Vagina (tissue), 2 donors: ENCODE data around the gene DNAAF5. TPM values are rescaled to one million over a fixed set of nuclear protein-coding genes. Genes with fewer than 3 reads are reported as not detected.

ENCODE experiments used
- DNase-seq, 2 donors: peaks; one replicate each; pipeline ENCODE4 v3.0.0-alpha.2; 2017; ENCODE audit errors: extremely low spot score in 2 of 2
- H3K27ac ChIP-seq: fragments of 200-600 bp; sonication (generic); one replicate; pipeline ENCODE4 v1.5.1; 2019
- H3K27me3 ChIP-seq: fragments of 200-600 bp; sonication (generic); one replicate; pipeline ENCODE4 v1.5.1; 2019
- H3K36me3 ChIP-seq, 2 donors: fragments of 200-600 bp; sonication (generic); one replicate each; pipeline ENCODE4 v1.5.1; 2017 to 2019
- H3K4me1 ChIP-seq: fragments of 200-600 bp; sonication (generic); one replicate; pipeline ENCODE4 v1.5.1; 2019
- H3K4me3 ChIP-seq, 2 donors: fragments of 200-600 bp; sonication (generic); 1 replicate in 1 of 2; 2 replicates in 1 of 2; pipeline ENCODE4 v1.5.1; 2016 to 2019
- H3K9me3 ChIP-seq: fragments of 200-600 bp; sonication (generic); one replicate; pipeline ENCODE4 v1.5.1; 2019
- CTCF ChIP-seq, 3 experiments: fragments of 450-650 bp in 2 of 3; fragments of 200-600 bp in 1 of 3; sonication (generic) in 1 of 3; IDR thresholded peaks; one replicate each; pipeline ENCODE4 v1.5.1; 2017 to 2019; ENCODE audit warnings: antibody characterized with exemption in 3 of 3, mild to moderate bottlenecking in 2 of 3, moderate library complexity in 2 of 3
- POLR2A ChIP-seq, 2 donors: fragments of 450-650 bp; IDR thresholded peaks; one replicate each; pipeline ENCODE4 v1.6.1; 2017; ENCODE audit warnings: antibody characterized with exemption in 2 of 2, mild to moderate bottlenecking in 2 of 2, moderate library complexity in 2 of 2
- POLR2AphosphoS5 ChIP-seq, 2 donors: sonication (generic); formaldehyde crosslinking; IDR thresholded peaks; one replicate each; pipeline ENCODE4 v1.9.0; 2017; ENCODE audit warnings: antibody characterized with exemption in 2 of 2, mild to moderate bottlenecking in 2 of 2, low read depth in 1 of 2; ENCODE audit not compliant: insufficient read depth in 1 of 2
- intact Hi-C: fragments of 100-400 bp; cut with DNase I; formaldehyde crosslinking; loops from one replicate; pipeline ENCODE4 v1.15.1; 2023
- total RNA-seq: library from RNA; depleted of rRNA; stranded (reverse); fragments of >200 nt; gene quantifications from one replicate; pipeline ENCODE4 v1.2.3, GENCODE V29; 2016

Gene DNAAF5
- total RNA-seq, 1 donor from 2014 or later, result 29.7 TPM

GRCh38 chr7:754531-755412 is 28.3 kb downstream of the DNAAF5 start:
- no peaks in the 10 kb centered on the region for H3K4me1 ChIP-seq
- TF ChIP-seq POLR2AphosphoS5 (IDR thresholded peaks at IDR 0.05; ENCODE audit: insufficient read depth in 1 of 2, low read depth in 1 of 2) (no peak), CTCF (IDR thresholded peaks at IDR 0.05) (no peak), POLR2A (IDR thresholded peaks at IDR 0.05) (no peak)
- no peak overlapping the region for H3K27ac ChIP-seq
- no peak for DNase-seq
- no peaks in the 10 kb centered on the region for H3K27me3 ChIP-seq
- intact Hi-C loops, result no loop called here
- H3K4me3 ChIP-seq, result no peak overlapping the region
- H3K36me3 ChIP-seq, result peaks cover 0 to 27% of the 10 kb centered on the region in 2 donors
- no peaks in the 10 kb centered on the region for H3K9me3 ChIP-seq

- no peak for DNase-seq
- Histone ChIP-seq H3K27ac (no peak overlapping the region), H3K36me3 (peaks cover 0 to 27% of the 10 kb centered on the region in 2 donors), H3K4me3 (no peak overlapping the region), H3K9me3 (no peaks in the 10 kb centered on the region), H3K4me1 (no peaks in the 10 kb centered on the region), H3K27me3 (no peaks in the 10 kb centered on the region)
- TF ChIP-seq POLR2AphosphoS5 (IDR thresholded peaks at IDR 0.05; ENCODE audit: insufficient read depth in 1 of 2, low read depth in 1 of 2), result no peak
- no peak for TF ChIP-seq POLR2A (IDR thresholded peaks at IDR 0.05)
- intact Hi-C loops, result no loop called here
Observed at GRCh38 chr7:755413-755805, 28.9 kb downstream of the DNAAF5 start.

- intact Hi-C loops, result no loop called here
- H3K4me3 ChIP-seq, result no peak overlapping the region
- TF ChIP-seq CTCF (IDR thresholded peaks at IDR 0.05) (no peak), POLR2A (IDR thresholded peaks at IDR 0.05) (no peak), POLR2AphosphoS5 (IDR thresholded peaks at IDR 0.05; ENCODE audit: insufficient read depth in 1 of 2, low read depth in 1 of 2) (no peak)
- no peak overlapping the region for H3K27ac ChIP-seq
- no peak for DNase-seq
- no peaks in the 10 kb centered on the region for H3K27me3 ChIP-seq
- peaks cover 0 to 27% of the 10 kb centered on the region in 2 donors for H3K36me3 ChIP-seq
- H3K9me3 ChIP-seq, result no peaks in the 10 kb centered on the region
- no peaks in the 10 kb centered on the region for H3K4me1 ChIP-seq
Observed at GRCh38 chr7:756231-756927, 29.9 kb downstream of the DNAAF5 start.

GRCh38 chr7:756928-757560 is 30.5 kb downstream of the DNAAF5 start:
- no peak for DNase-seq
- intact Hi-C loops, result no loop called here
- no peak overlapping the region for H3K27ac ChIP-seq
- no peak for TF ChIP-seq CTCF (IDR thresholded peaks at IDR 0.05)
- TF ChIP-seq POLR2AphosphoS5 (IDR thresholded peaks at IDR 0.05; ENCODE audit: insufficient read depth in 1 of 2, low read depth in 1 of 2), result no peak
- no peak for TF ChIP-seq POLR2A (IDR thresholded peaks at IDR 0.05)
- H3K4me1 ChIP-seq, result no peaks in the 10 kb centered on the region
- no peaks in the 10 kb centered on the region for H3K9me3 ChIP-seq
- H3K27me3 ChIP-seq, result no peaks in the 10 kb centered on the region
- H3K4me3 ChIP-seq, result no peak overlapping the region
- peaks cover 0 to 27% of the 10 kb centered on the region in 2 donors for H3K36me3 ChIP-seq

DNA sequence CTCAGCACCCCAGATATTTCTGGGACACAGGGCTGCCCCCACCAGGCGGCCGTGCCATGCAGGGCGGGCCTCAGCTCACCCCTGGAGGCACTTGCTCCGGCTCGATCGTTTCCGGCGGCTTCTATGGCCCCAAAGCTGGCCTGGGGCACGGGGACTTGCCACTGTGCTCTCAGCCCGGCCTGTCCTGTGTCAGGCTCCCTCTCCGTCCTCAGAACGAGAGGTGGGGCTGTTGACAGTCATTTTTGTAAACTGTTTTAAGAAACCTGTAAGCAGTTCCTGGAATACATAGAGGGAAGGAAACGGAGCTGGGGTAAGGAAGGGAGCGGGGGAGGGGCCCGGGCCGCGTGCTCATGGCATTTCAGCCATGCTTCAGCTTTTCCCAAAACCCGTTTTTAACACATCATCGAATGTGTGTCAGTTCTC is 31.3 kb downstream of the DNAAF5 start:
- intact Hi-C loops, result no loop called here
- Histone ChIP-seq H3K27ac (no peak overlapping the region), H3K4me3 (no peak overlapping the region), H3K9me3 (no peaks in the 10 kb centered on the region), H3K4me1 (no peaks in the 10 kb centered on the region), H3K27me3 (no peaks in the 10 kb centered on the region), H3K36me3 (peaks cover 0 to 31% of the 10 kb centered on the region in 2 donors)
- no peak for DNase-seq
- TF ChIP-seq POLR2AphosphoS5 (IDR thresholded peaks at IDR 0.05; ENCODE audit: insufficient read depth in 1 of 2, low read depth in 1 of 2), result no peak
- TF ChIP-seq CTCF (IDR thresholded peaks at IDR 0.05), result no peak
- TF ChIP-seq POLR2A (IDR thresholded peaks at IDR 0.05), result no peak
